GM10248 (cell line): Measurements from ENCODE around the gene ZNF526.

ENCODE experiments used
- CTCF ChIA-PET: fragments of 300-600 bp; sonication (Branson Sonifier 250); formaldehyde crosslinking; extraction: SDS; loops from one replicate; lab custom pipeline; 2021; ENCODE audit warnings: antibody characterized with exemption; lab: Yijun Ruan, JAX
- POLR2A ChIA-PET: fragments of 350-650 bp; sonication (Branson Sonifier 250); formaldehyde crosslinking; extraction: SDS; loops from one replicate; lab custom pipeline; 2020; ENCODE audit warnings: antibody characterized with exemption; lab: Yijun Ruan, JAX
- DNase-seq: peaks from one replicate; pipeline ENCODE4 v3.0.0; 2012; ENCODE audit errors: extremely low spot score
- CTCF ChIP-seq: IDR thresholded peaks from 2 replicates; pipeline ENCODE4 v1.5.1; 2012; ENCODE audit warnings: mild to moderate bottlenecking, low read depth; ENCODE audit errors: extremely low read depth, missing control alignments, control extremely low read depth

ZNF526 gene

GRCh38 chr19:42267644-42268141, 47.6 kb downstream of the ZNF526 start:
- TF ChIP-seq CTCF, result no peak
- ChIA-PET POLR2A (no interaction called here), CTCF (interaction anchor here (1.0 to 2.3 kb wide), 4 partner anchors 12 to 159 kb away, joined by 3 to 7 read pairs (median 4); no protein-coding TSS in a partner anchor)
- no peak for DNase-seq

- CTCF ChIA-PET, result interaction anchor here (1.0 to 2.3 kb wide), 4 partner anchors 12 to 160 kb away, joined by 3 to 7 read pairs (median 4); no protein-coding TSS in a partner anchor
These were observed 48.1 kb downstream of the ZNF526 start for GRCh38 chr19:42268142-42268703.

GRCh38 chr19:42268704-42269477, 48.8 kb downstream of the ZNF526 start, which contains the start of gene CIC:
TSS of gene CIC (plus strand) at chr19:42269252. CDS start at chr19:42271784, 2,532 bp downstream.
- ChIA-PET POLR2A (no interaction called here), CTCF (interaction anchor here (1.8 to 3.2 kb wide), 3 partner anchors 11 to 28 kb away, joined by 5 to 30 read pairs (median 5); no protein-coding TSS in a partner anchor)
- DNase-seq, result peak; percentile 95
- TF ChIP-seq CTCF, result no peak

More at GRCh38 chr19:42268142-42268703, 48.1 kb downstream of the ZNF526 start:
- TF ChIP-seq CTCF, result no peak
- POLR2A ChIA-PET, result no interaction called here
- peak; percentile 93 for DNase-seq

GRCh38 chr19:42269478-42270345, 49.6 kb downstream of the ZNF526 start:
- CTCF ChIA-PET, result interaction anchor here (1.2 to 3.2 kb wide), 5 partner anchors 10 to 27 kb away, joined by 4 to 30 read pairs (median 5); partner anchors contain the start of gene GSK3A
- no peak for TF ChIP-seq CTCF
- POLR2A ChIA-PET, result interaction anchor here (1.1 to 1.6 kb wide), 2 partner anchors 10 to 26 kb away, joined by 6 to 8 read pairs; no protein-coding TSS in a partner anchor
- DNase-seq, result no peak

- DNase-seq, result peak; percentile 55
- CTCF ChIA-PET, result interaction anchor here (0.7 to 3.2 kb wide), 6 partner anchors 9 to 27 kb away, joined by 3 to 30 read pairs (median 5); partner anchors contain the start of gene GSK3A
- POLR2A ChIA-PET, result interaction anchor here (1.1 to 1.6 kb wide), 2 partner anchors 9 to 27 kb away, joined by 6 to 8 read pairs; no protein-coding TSS in a partner anchor
- TF ChIP-seq CTCF, result no peak
These were observed 50.4 kb downstream of the ZNF526 start for GRCh38 chr19:42270346-42271044.
